ENCODE results near the gene MPC1. TPM values are rescaled to one million over a fixed set of nuclear protein-coding genes. Genes with fewer than 3 reads are reported as not detected.

MPC1 gene
- total RNA-seq, 4 donors from 2014 or later = 31.9 to 54.0 (median 42.5) TPM

- H3K36me3 ChIP-seq = peaks cover 38% of the 10 kb centered on the region
- no peak overlapping the region for H3K27ac ChIP-seq
- no peak for DNase-seq (ENCODE audit: low spot score in 2 of 2)
- H3K9me3 ChIP-seq = no peaks in the 10 kb centered on the region
- WGBS = 87% methylated on average over 3 of the region's 13 CpGs
- no peak overlapping the region for H3K4me3 ChIP-seq
- no peaks in the 10 kb centered on the region for H3K27me3 ChIP-seq
- no peaks in the 10 kb centered on the region for H3K4me1 ChIP-seq
- no peak for TF ChIP-seq POLR2AphosphoS5 (IDR thresholded peaks at IDR 0.05)
- TF ChIP-seq POLR2A (IDR thresholded peaks at IDR 0.05) = no peak
- TF ChIP-seq CTCF (IDR thresholded peaks at IDR 0.05) = no peak
- TF ChIP-seq EP300 (IDR thresholded peaks at IDR 0.05) = no peak
Observed at GRCh38 chr6:166412911-166413384, 30.2 kb upstream of the MPC1 start.

- Histone ChIP-seq H3K27me3 (no peaks in the 10 kb centered on the region), H3K9me3 (no peaks in the 10 kb centered on the region), H3K4me3 (no peak overlapping the region), H3K4me1 (no peaks in the 10 kb centered on the region), H3K36me3 (peaks cover 34% of the 10 kb centered on the region), H3K27ac (no peak overlapping the region)
- DNase-seq (ENCODE audit: low spot score in 2 of 2) = peak in 1 of 2 donors; percentile 59
- TF ChIP-seq POLR2A (IDR thresholded peaks at IDR 0.05) (no peak), POLR2AphosphoS5 (IDR thresholded peaks at IDR 0.05) (no peak), EP300 (IDR thresholded peaks at IDR 0.05) (no peak), CTCF (IDR thresholded peaks at IDR 0.05) (no peak)
- 92% methylated on average over 49 of the region's 49 CpGs for WGBS
Observed at GRCh38 chr6:166412156-166412910, 29.6 kb upstream of the MPC1 start.

GRCh38 chr6:166411721-166412151 is 29.0 kb upstream of the MPC1 start:
- H3K4me3 ChIP-seq = no peak overlapping the region
- DNase-seq (ENCODE audit: low spot score in 2 of 2) = peak in 1 of 2 donors; percentile 47
- H3K4me1 ChIP-seq = no peaks in the 10 kb centered on the region
- H3K27me3 ChIP-seq = no peaks in the 10 kb centered on the region
- TF ChIP-seq POLR2A (IDR thresholded peaks at IDR 0.05) (no peak), EP300 (IDR thresholded peaks at IDR 0.05) (no peak), CTCF (IDR thresholded peaks at IDR 0.05) (no peak)
- no peaks in the 10 kb centered on the region for H3K9me3 ChIP-seq
- WGBS = 74% methylated on average over 12 of the region's 12 CpGs
- H3K36me3 ChIP-seq = peaks cover 32% of the 10 kb centered on the region
- no peak overlapping the region for H3K27ac ChIP-seq

- WGBS = 85% methylated on average over 15 of the region's 15 CpGs
- no peak for TF ChIP-seq CTCF (IDR thresholded peaks at IDR 0.05)
- no peak for TF ChIP-seq POLR2AphosphoS5 (IDR thresholded peaks at IDR 0.05)
- no peak for TF ChIP-seq POLR2A (IDR thresholded peaks at IDR 0.05)
- TF ChIP-seq EP300 (IDR thresholded peaks at IDR 0.05) = no peak
- Histone ChIP-seq H3K4me3 (no peak overlapping the region), H3K36me3 (peaks cover 32% of the 10 kb centered on the region), H3K4me1 (no peaks in the 10 kb centered on the region), H3K27me3 (no peaks in the 10 kb centered on the region), H3K9me3 (no peaks in the 10 kb centered on the region), H3K27ac (no peak overlapping the region)
- DNase-seq (ENCODE audit: low spot score in 2 of 2) = peak in 1 of 2 donors; percentile 40
Observed at GRCh38 chr6:166411271-166411670, 28.5 kb upstream of the MPC1 start.

- Histone ChIP-seq H3K27me3 (no peaks in the 10 kb centered on the region), H3K9me3 (no peaks in the 10 kb centered on the region), H3K27ac (no peak overlapping the region), H3K36me3 (peaks cover 31% of the 10 kb centered on the region), H3K4me1 (no peaks in the 10 kb centered on the region), H3K4me3 (no peak overlapping the region)
- WGBS = 78% methylated on average over 10 of the region's 10 CpGs
- peak in 1 of 2 donors; percentile 31 for DNase-seq (ENCODE audit: low spot score in 2 of 2)
- no peak for TF ChIP-seq POLR2A (IDR thresholded peaks at IDR 0.05)
- no peak for TF ChIP-seq POLR2AphosphoS5 (IDR thresholded peaks at IDR 0.05)
- TF ChIP-seq CTCF (IDR thresholded peaks at IDR 0.05) = no peak
Observed at GRCh38 chr6:166410426-166410935, 27.7 kb upstream of the MPC1 start.
